ENCODE results near the gene CLDN20. TPM values are rescaled to one million over a fixed set of nuclear protein-coding genes. Genes with fewer than 3 reads are reported as not detected.
"Not testable (repeated sequence)": the region's sequence is repeated elsewhere in the genome, so short reads cannot be mapped to it uniquely, and the experiment has no call there.

Gene CLDN20
- total RNA-seq, result not detected

DNA sequence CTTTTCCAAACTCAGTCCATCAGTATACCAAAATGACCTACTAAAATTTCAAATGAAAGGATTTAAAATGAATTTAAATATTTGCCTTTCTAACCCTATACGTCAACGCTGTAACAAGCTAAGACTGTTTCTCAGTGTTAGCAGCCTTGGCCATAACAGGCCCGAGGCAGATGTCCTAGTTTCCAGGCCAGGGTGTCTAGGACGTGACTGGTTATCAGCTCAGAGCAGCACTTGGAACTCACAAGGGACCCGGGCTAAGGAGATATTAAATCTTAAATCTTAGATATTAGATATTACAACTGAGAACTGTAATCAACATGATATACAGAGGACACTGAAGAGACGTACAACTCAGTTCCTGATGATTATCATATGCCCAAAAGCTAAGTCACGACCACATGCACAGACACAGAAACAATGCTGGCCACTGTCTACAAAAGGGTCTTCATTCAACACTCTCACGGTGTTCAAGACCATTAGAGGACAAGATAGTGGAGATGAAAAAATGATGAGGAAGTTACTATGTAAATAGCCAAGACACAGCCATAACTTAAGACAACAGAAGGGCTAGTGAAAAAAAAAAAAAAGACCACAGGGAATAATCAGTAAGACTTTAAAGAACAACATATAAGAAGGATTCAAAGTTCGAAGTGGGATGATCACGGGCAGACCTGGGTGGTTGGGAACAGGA, at the start of gene CLDN20:
Gene CLDN20 (plus strand): TSS at position 641 of the 691 bp plus-strand sequence. CDS start 11,707 bp downstream, outside the sequence.
- no peak within 1 kb of the TSS for H3K4me3 Mint-ChIP-seq
- no peak within 1 kb of the TSS for H3K27ac Mint-ChIP-seq
- ChIA-PET POLR2A (no interaction called here), CTCF (interaction anchor here (1.0 kb wide), 1 partner anchor 85 kb away, joined by 3 read pairs; no protein-coding TSS in a partner anchor)
- H3K36me3 Mint-ChIP-seq (ENCODE audit: low read depth), result peaks cover 30% of the 10 kb centered on the region
- H3K4me1 Mint-ChIP-seq, result peaks cover 10% of the 10 kb centered on the region
- DNase-seq, result no peak
- H3K9me3 Mint-ChIP-seq, result no peaks in the 10 kb centered on the region
- no peaks in the 10 kb centered on the region for H3K27me3 Mint-ChIP-seq

- no peak for DNase-seq
- Mint-ChIP-seq H3K27ac (no peak overlapping the region), H3K4me3 (no peak overlapping the region), H3K4me1 (no peaks in the 10 kb centered on the region), H3K36me3 (ENCODE audit: low read depth) (no peaks in the 10 kb centered on the region), H3K27me3 (peaks cover 4% of the 10 kb centered on the region), H3K9me3 (no peaks in the 10 kb centered on the region)
- CTCF ChIA-PET, result no interaction called here
- POLR2A ChIA-PET, result no interaction called here
Observed at GRCh38 chr6:155215906-155216305, 47.9 kb upstream of the CLDN20 start.

DNA sequence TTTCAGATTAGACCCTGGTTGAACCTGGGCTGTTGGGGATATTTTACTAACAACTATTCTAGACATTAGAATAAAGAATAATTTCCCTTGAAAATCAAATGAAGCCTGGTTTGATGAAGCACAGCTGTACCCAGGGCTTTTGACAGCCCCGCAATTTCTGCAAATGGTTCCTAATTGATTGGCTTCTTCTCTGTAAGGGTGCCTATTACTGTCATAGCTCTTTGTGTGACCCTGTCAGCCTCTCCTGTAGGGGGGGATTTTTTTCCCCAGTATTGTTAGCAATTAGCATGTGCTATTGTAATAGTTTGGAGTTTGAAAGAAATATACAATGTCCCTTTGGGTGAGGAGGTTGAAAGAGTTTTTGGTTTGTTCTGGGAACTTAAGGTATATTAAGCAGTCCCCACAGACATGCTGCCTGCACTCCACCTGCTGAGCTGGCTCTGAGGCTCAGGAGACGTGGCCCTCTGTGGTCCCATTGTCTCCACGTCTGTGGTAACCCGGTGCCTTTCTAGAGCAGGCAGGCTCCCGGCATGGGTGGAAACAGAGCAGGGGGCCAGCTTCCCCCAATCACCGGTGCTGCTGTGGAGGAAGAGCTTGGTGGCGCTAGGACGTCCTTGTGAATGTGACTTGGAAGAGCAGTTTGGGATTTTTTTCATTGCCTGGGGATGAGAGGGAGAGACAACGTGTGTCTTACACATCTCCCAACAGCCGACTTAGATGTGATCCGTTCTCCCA, 47.3 kb upstream of the CLDN20 start:
- peaks cover 4% of the 10 kb centered on the region for H3K27me3 Mint-ChIP-seq
- CTCF ChIA-PET, result no interaction called here

DNA sequence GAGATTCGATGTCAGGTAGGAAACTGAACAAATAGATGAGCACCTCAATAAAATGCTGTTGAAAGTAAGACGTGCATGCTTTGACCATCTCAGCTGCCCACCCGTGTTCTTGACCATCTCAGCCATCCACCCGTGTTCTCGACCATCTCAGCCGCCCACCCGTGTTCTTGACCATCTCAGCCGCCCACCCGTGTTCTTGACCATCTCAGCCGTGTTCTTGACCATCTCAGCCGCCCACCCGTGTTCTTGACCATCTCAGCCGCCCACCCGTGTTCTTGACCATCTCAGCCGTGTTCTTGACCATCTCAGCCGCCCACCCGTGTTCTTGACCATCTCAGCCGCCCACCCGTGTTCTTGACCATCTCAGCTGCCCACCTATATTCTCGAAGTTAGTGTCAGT, 45.1 kb upstream of the CLDN20 start:
- H3K9me3 Mint-ChIP-seq; H3K27ac Mint-ChIP-seq; H3K36me3 Mint-ChIP-seq (ENCODE audit: low read depth); DNase-seq; POLR2A ChIA-PET; H3K4me1 Mint-ChIP-seq; H3K27me3 Mint-ChIP-seq; CTCF ChIA-PET; H3K4me3 Mint-ChIP-seq: not testable (repeated sequence)

More for the DNA sequence above, 47.3 kb upstream of the CLDN20 start:
- POLR2A ChIA-PET, result no interaction called here
- H3K4me1 Mint-ChIP-seq, result no peaks in the 10 kb centered on the region
- no peaks in the 10 kb centered on the region for H3K9me3 Mint-ChIP-seq
- no peak overlapping the region for H3K27ac Mint-ChIP-seq
- no peaks in the 10 kb centered on the region for H3K36me3 Mint-ChIP-seq (ENCODE audit: low read depth)
- no peak overlapping the region for H3K4me3 Mint-ChIP-seq
- DNase-seq, result no peak

DNA sequence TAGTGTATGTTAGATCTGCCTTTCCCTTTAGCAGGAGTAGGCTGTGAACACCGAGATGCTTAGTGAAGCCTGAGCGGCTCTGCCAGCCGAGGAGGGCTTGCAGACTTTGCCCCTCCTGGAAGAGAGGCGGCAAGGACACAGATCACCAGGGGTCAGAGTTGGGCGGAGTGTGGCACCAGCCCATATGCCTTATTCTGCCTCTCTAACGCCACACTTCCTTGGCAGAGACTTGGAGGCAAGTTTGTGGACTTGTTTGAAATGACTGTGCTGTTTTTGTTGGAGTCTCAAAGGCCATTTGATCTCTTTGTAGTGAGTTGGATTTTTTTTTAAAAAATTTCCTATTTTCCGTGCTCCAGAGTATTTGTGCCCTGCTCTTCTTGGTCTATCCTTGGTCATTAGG, 44.5 kb upstream of the CLDN20 start:
- ChIA-PET CTCF (no interaction called here), POLR2A (no interaction called here)
- peaks cover 11% of the 10 kb centered on the region for H3K4me1 Mint-ChIP-seq
- H3K27ac Mint-ChIP-seq, result no peak overlapping the region
- H3K27me3 Mint-ChIP-seq, result peaks cover 4% of the 10 kb centered on the region
- DNase-seq, result no peak
- H3K36me3 Mint-ChIP-seq (ENCODE audit: low read depth), result no peaks in the 10 kb centered on the region
- H3K4me3 Mint-ChIP-seq, result no peak overlapping the region
- H3K9me3 Mint-ChIP-seq, result no peaks in the 10 kb centered on the region

DNA sequence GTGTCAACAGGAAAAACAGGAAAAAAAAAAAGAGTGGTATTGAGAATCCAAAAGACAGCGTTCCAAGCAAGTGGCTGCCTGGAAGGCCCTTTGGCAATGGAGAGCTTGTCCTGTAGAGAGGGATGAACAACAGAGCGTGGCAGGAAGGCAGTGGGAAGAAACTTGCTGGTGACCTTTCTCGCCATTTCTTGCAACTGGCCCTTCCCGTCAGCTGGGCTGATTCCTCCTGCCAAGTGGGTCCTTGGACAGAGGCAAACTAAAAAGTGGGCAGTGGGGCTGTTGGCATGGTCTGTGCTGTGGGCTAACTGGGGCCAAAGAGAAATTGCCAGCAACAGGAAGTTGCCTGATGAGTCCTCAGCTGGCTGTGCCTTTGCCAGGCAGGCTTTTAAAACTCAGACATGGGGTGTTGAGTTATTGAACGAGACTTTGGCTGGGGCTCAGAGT, 43.9 kb upstream of the CLDN20 start:
- Mint-ChIP-seq H3K27me3 (peaks cover 4% of the 10 kb centered on the region), H3K27ac (no peak overlapping the region), H3K36me3 (ENCODE audit: low read depth) (no peaks in the 10 kb centered on the region), H3K4me1 (peaks cover 17% of the 10 kb centered on the region), H3K4me3 (no peak overlapping the region), H3K9me3 (no peaks in the 10 kb centered on the region)
- ChIA-PET CTCF (no interaction called here), POLR2A (no interaction called here)
- DNase-seq, result no peak

GRCh38 chr6:155221086-155221485, 42.7 kb upstream of the CLDN20 start:
- no peaks in the 10 kb centered on the region for H3K9me3 Mint-ChIP-seq
- H3K27ac Mint-ChIP-seq, result no peak overlapping the region
- no peaks in the 10 kb centered on the region for H3K36me3 Mint-ChIP-seq (ENCODE audit: low read depth)
- DNase-seq, result no peak
- H3K4me3 Mint-ChIP-seq, result no peak overlapping the region
- ChIA-PET CTCF (no interaction called here), POLR2A (no interaction called here)
- H3K4me1 Mint-ChIP-seq, result peaks cover 22% of the 10 kb centered on the region
- H3K27me3 Mint-ChIP-seq, result peaks cover 2% of the 10 kb centered on the region

DNA sequence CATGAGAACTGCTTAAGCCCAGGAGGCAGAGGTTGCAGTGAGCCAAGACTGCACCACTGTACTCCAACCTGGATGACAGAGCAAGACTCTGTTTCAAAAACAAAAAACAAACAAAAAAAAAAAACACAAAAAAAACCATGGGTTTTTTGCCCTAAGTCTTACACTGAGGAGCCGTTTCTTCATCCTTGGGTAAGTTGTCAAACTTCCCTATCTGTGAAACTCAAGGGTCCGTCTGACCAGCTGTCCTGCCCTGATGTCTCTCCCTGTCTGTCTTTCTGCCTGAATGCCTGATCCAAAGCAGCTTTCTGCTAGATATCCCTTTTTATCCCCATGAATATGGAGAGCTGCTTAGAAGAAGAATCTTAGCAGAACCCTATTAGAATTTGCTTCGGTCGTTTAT, 41.3 kb upstream of the CLDN20 start:
- Mint-ChIP-seq H3K27me3 (no peaks in the 10 kb centered on the region), H3K36me3 (ENCODE audit: low read depth) (no peaks in the 10 kb centered on the region), H3K9me3 (no peaks in the 10 kb centered on the region), H3K4me1 (peaks cover 22% of the 10 kb centered on the region), H3K4me3 (no peak overlapping the region), H3K27ac (no peak overlapping the region)
- ChIA-PET CTCF (interaction anchor here (0.6 kb wide), 1 partner anchor 289 kb away, joined by 3 read pairs; no protein-coding TSS in a partner anchor), POLR2A (no interaction called here)
- DNase-seq, result no peak

DNA sequence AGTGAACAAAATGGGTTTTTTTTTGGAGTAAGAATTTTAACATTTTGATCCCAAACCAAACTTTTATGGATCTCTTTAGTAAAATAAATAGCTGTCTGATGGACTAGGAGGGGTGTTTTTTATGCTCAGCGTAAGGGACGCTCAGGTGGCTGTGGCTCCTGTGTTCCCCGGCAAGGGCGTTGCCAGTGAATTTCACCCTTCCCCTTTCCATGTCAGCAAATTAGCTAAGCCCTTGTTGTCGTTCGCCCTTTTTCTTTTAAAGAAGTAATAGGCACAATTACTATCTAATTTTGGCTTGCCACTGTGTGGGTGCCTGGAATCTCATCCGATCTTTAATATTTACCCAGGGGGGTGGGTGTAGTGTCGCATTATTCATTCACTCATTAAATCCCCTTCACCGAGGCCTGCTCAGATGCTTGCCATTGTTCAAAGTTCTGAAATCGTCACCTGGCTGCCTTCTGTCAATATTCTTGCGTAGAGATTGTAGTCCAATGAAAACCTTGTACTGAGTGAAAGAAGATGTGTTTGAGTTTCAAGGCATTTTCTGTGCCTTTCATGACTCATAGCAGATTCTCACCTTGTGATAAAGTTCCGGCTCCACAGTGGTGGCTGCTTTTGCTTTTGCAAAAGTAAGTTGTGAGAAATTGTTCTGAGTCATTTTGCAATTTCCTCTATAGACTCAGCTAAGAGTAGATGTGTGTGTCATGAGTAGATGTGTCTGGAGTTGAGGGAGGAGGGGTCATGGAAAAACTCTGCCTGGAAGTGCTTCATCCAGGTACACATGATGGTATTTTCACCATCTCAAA, 40.0 kb upstream of the CLDN20 start:
- CTCF ChIA-PET, result interaction anchor here (0.7 to 2.0 kb wide), 3 partner anchors 12 to 46 kb away, joined by 4 to 6 read pairs (median 6); no protein-coding TSS in a partner anchor
- DNase-seq, result peak; percentile 70
- no peaks in the 10 kb centered on the region for H3K9me3 Mint-ChIP-seq
- H3K36me3 Mint-ChIP-seq (ENCODE audit: low read depth), result no peaks in the 10 kb centered on the region
- peak overlapping the region; percentile 85 for H3K27ac Mint-ChIP-seq
- H3K4me1 Mint-ChIP-seq, result peaks cover 22% of the 10 kb centered on the region
- no peaks in the 10 kb centered on the region for H3K27me3 Mint-ChIP-seq
- POLR2A ChIA-PET, result interaction anchor here (1.0 to 1.9 kb wide), 5 partner anchors 11 to 70 kb away, joined by 3 to 7 read pairs (median 4); no protein-coding TSS in a partner anchor
- peak overlapping the region; percentile 53 for H3K4me3 Mint-ChIP-seq

- Mint-ChIP-seq H3K27me3 (no peaks in the 10 kb centered on the region), H3K36me3 (ENCODE audit: low read depth) (no peaks in the 10 kb centered on the region), H3K4me1 (peaks cover 22% of the 10 kb centered on the region), H3K9me3 (no peaks in the 10 kb centered on the region), H3K4me3 (no peak overlapping the region), H3K27ac (peak overlapping the region; percentile 85)
- ChIA-PET POLR2A (interaction anchor here (0.6 to 1.9 kb wide), 6 partner anchors 9 to 70 kb away, joined by 3 to 7 read pairs (median 4); no protein-coding TSS in a partner anchor), CTCF (interaction anchor here (1.8 to 2.0 kb wide), 2 partner anchors 24 to 47 kb away, joined by 6 read pairs; no protein-coding TSS in a partner anchor)
- no peak for DNase-seq
Observed at GRCh38 chr6:155224618-155225017, 39.2 kb upstream of the CLDN20 start.

GRCh38 chr6:155227046-155227445, 36.8 kb upstream of the CLDN20 start:
- ChIA-PET CTCF (no interaction called here), POLR2A (no interaction called here)
- Mint-ChIP-seq H3K4me3 (no peak overlapping the region), H3K9me3 (peaks cover 4% of the 10 kb centered on the region), H3K36me3 (ENCODE audit: low read depth) (peaks cover 5% of the 10 kb centered on the region), H3K27ac (no peak overlapping the region), H3K27me3 (no peaks in the 10 kb centered on the region), H3K4me1 (peaks cover 22% of the 10 kb centered on the region)
- DNase-seq, result no peak

DNA sequence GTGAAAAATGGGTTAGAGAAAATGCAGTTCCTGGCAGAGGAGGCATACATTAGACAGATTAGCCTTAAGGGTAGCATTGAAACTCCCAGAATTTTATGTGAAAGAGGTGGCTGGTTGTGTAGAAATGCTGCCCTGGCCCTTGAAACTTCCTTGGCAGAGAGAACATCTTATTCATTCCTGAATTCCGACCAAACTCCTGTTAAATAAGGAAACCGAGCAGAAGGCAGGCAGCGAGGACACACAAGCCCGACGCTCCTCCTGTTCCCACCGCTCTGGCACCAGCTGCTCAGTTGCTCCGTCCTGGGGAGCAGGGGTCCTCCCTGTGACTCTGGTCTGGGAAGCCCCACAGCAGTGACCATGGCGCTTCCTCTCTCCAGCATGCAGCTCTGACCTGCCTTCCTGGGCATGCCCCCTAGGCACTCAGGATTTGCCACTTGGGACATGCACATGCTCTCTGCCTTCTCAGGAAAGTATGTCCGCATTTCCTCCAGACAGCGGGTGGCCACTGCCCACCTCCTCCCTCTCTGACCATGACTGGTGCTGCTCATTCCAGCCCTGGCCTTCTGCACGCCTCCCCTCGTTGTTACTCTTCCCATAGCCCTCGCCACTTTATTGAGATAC, 35.2 kb upstream of the CLDN20 start:
- ChIA-PET POLR2A (no interaction called here), CTCF (no interaction called here)
- DNase-seq, result no peak
- Mint-ChIP-seq H3K4me1 (peaks cover 18% of the 10 kb centered on the region), H3K27ac (no peak overlapping the region), H3K27me3 (no peaks in the 10 kb centered on the region), H3K4me3 (no peak overlapping the region), H3K36me3 (ENCODE audit: low read depth) (peaks cover 5% of the 10 kb centered on the region), H3K9me3 (peaks cover 4% of the 10 kb centered on the region)

GRCh38 chr6:155230975-155231374, 32.8 kb upstream of the CLDN20 start:
- H3K36me3 Mint-ChIP-seq (ENCODE audit: low read depth); DNase-seq; H3K4me3 Mint-ChIP-seq; H3K27ac Mint-ChIP-seq; POLR2A ChIA-PET; H3K27me3 Mint-ChIP-seq; H3K9me3 Mint-ChIP-seq; CTCF ChIA-PET; H3K4me1 Mint-ChIP-seq: not testable (repeated sequence)

Data from activated CD4-positive, alpha-beta memory T cell treated with anti-CD3 and anti-CD28 coated beads, Interleukin-2, amount 10 ng/mL, durations not matched to agents 7 days and 5 days (primary cell).